HUES64 (cell line): ENCODE data around the gene B4GALT5.
"Not testable (repeated sequence)": the region's sequence is repeated elsewhere in the genome, so short reads cannot be mapped to it uniquely, and the experiment has no call there.

Experiments used
- H3K27ac ChIP-seq: 2 replicates; pipeline ENCODE4 v1.7.0; 2013; ENCODE audit warnings: low read depth, low read length, inconsistent platforms
- H3K27me3 ChIP-seq: 2 replicates; pipeline ENCODE4 v1.6.1; 2013; ENCODE audit warnings: mild to moderate bottlenecking, low read length; ENCODE audit not compliant: insufficient read depth
- H3K36me3 ChIP-seq: 2 replicates; pipeline ENCODE4 v1.6.1; 2013; ENCODE audit warnings: mild to moderate bottlenecking, low read length; ENCODE audit not compliant: insufficient read depth
- H3K4me1 ChIP-seq: 2 replicates; pipeline ENCODE4 v1.6.1; 2013; ENCODE audit warnings: mild to moderate bottlenecking, low read length, moderate library complexity; ENCODE audit not compliant: insufficient read depth
- H3K4me3 ChIP-seq: 2 replicates; pipeline ENCODE4 v1.5.1; 2013; ENCODE audit warnings: mild to moderate bottlenecking, low read length, moderate library complexity
- H3K9ac ChIP-seq: 2 replicates; pipeline ENCODE4 v1.6.1; 2013; ENCODE audit warnings: mild to moderate bottlenecking, low read depth, low read length
- H3K9me3 ChIP-seq: 2 replicates; pipeline ENCODE4 v1.6.1; 2013; ENCODE audit warnings: low read depth, low read length; ENCODE audit not compliant: insufficient read depth
- WGBS: fragments of 150-250, 120-280 bp; methylation state at CpG from one replicate; pipeline ENCODE4 v1.1.7; 2013; ENCODE audit warnings: missing lambda C conversion rate; 5-methylcytosine and 5-hydroxymethylcytosine counted together

B4GALT5 gene

GRCh38 chr20:49727894-49728885 is 14.5 kb upstream of the B4GALT5 start:
- Histone ChIP-seq H3K36me3 (no peaks in the 10 kb centered on the region), H3K4me1 (0 out of 2 replicates have a peak, but pooled peaks cover 5% of the 10 kb centered on the region), H3K27ac (no peak overlapping the region), H3K9me3 (no peaks in the 10 kb centered on the region), H3K9ac (no peak overlapping the region), H3K4me3 (no peak overlapping the region), H3K27me3 (no peaks in the 10 kb centered on the region)
- WGBS, result 100% methylated on average over 3 of the region's 3 CpGs

- H3K36me3 ChIP-seq, result no peaks in the 10 kb centered on the region
- H3K4me1 ChIP-seq, result 0 out of 2 replicates have a peak, but pooled peaks cover 5% of the 10 kb centered on the region
- H3K27ac ChIP-seq, result no peak overlapping the region
- H3K4me3 ChIP-seq, result no peak overlapping the region
- H3K9ac ChIP-seq, result no peak overlapping the region
- H3K9me3 ChIP-seq, result no peaks in the 10 kb centered on the region
- WGBS, result 80% methylated on average over 4 of the region's 4 CpGs
- no peaks in the 10 kb centered on the region for H3K27me3 ChIP-seq
Observed at GRCh38 chr20:49727478-49727877, 13.8 kb upstream of the B4GALT5 start.

- H3K27ac ChIP-seq, result no peak overlapping the region
- H3K9ac ChIP-seq, result no peak overlapping the region
- H3K4me3 ChIP-seq, result no peak overlapping the region
- WGBS, result 82% methylated on average over 2 of the region's 2 CpGs
- no peaks in the 10 kb centered on the region for H3K36me3 ChIP-seq
- no peaks in the 10 kb centered on the region for H3K27me3 ChIP-seq
- 0 out of 2 replicates have a peak, but pooled peaks cover 5% of the 10 kb centered on the region for H3K4me1 ChIP-seq
- no peaks in the 10 kb centered on the region for H3K9me3 ChIP-seq
Observed at GRCh38 chr20:49725694-49726093, 12.0 kb upstream of the B4GALT5 start.

- H3K9ac ChIP-seq, H3K27me3 ChIP-seq: not testable (repeated sequence)
Observed at GRCh38 chr20:49725224-49725606, 11.5 kb upstream of the B4GALT5 start.

GRCh38 chr20:49724408-49725223 is 10.9 kb upstream of the B4GALT5 start:
- Histone ChIP-seq H3K36me3 (no peaks in the 10 kb centered on the region), H3K9me3 (no peaks in the 10 kb centered on the region), H3K27me3 (no peaks in the 10 kb centered on the region), H3K9ac (no peak overlapping the region), H3K4me3 (no peak overlapping the region), H3K4me1 (0 out of 2 replicates have a peak, but pooled peaks cover 5% of the 10 kb centered on the region), H3K27ac (no peak overlapping the region)
- WGBS, result 89% methylated on average over 5 of the region's 7 CpGs

More at GRCh38 chr20:49725224-49725606, 11.5 kb upstream of the B4GALT5 start:
- not testable (repeated sequence) for H3K36me3 ChIP-seq, H3K9me3 ChIP-seq, H3K4me1 ChIP-seq, H3K27ac ChIP-seq, H3K4me3 ChIP-seq
- 95% methylated on average over 7 of the region's 7 CpGs for WGBS

GRCh38 chr20:49723758-49724157 is 10.1 kb upstream of the B4GALT5 start:
- H3K9me3 ChIP-seq, H3K9ac ChIP-seq, H3K36me3 ChIP-seq, H3K27me3 ChIP-seq, H3K4me3 ChIP-seq, H3K4me1 ChIP-seq, H3K27ac ChIP-seq: not testable (repeated sequence)
- WGBS, result 97% methylated on average over 6 of the region's 6 CpGs

GRCh38 chr20:49721326-49721725 is 7.6 kb upstream of the B4GALT5 start:
- H3K4me3 ChIP-seq, H3K27me3 ChIP-seq, H3K9me3 ChIP-seq, H3K4me1 ChIP-seq, H3K27ac ChIP-seq, H3K9ac ChIP-seq, H3K36me3 ChIP-seq: not testable (repeated sequence)
- 94% methylated on average over 12 of the region's 12 CpGs for WGBS

GRCh38 chr20:49715466-49715865 is 1.8 kb upstream of the B4GALT5 start:
- peaks cover 13% of the 10 kb centered on the region for H3K4me1 ChIP-seq
- no peak overlapping the region for H3K4me3 ChIP-seq
- H3K9me3 ChIP-seq, result no peaks in the 10 kb centered on the region
- WGBS, result 92% methylated on average over 7 of the region's 7 CpGs
- H3K9ac ChIP-seq, result no peak overlapping the region
- H3K27me3 ChIP-seq, result no peaks in the 10 kb centered on the region
- H3K27ac ChIP-seq, result no peak overlapping the region
- no peaks in the 10 kb centered on the region for H3K36me3 ChIP-seq

GRCh38 chr20:49712996-49713752 is 504 bp downstream of the B4GALT5 start:
- Histone ChIP-seq H3K27me3 (no peaks in the 10 kb centered on the region), H3K9me3 (no peaks in the 10 kb centered on the region), H3K4me3 (peak overlapping the region; percentile 94), H3K4me1 (peaks cover 13% of the 10 kb centered on the region), H3K36me3 (no peaks in the 10 kb centered on the region), H3K27ac (peak overlapping the region; percentile 89), H3K9ac (peak overlapping the region; percentile 96)
- WGBS, result under 1% methylated on average over 71 of the region's 71 CpGs

- Histone ChIP-seq H3K9me3 (no peaks in the 10 kb centered on the region), H3K4me3 (peak overlapping the region; percentile 94), H3K4me1 (peaks cover 13% of the 10 kb centered on the region), H3K27ac (peak overlapping the region; percentile 89), H3K27me3 (no peaks in the 10 kb centered on the region), H3K9ac (peak overlapping the region; percentile 96), H3K36me3 (no peaks in the 10 kb centered on the region)
- 0% methylated on average over 6 of the region's 6 CpGs for WGBS
Observed at GRCh38 chr20:49712646-49712995, 1.1 kb downstream of the B4GALT5 start.
